ENCODE results near the gene SSC5D.

DNA sequence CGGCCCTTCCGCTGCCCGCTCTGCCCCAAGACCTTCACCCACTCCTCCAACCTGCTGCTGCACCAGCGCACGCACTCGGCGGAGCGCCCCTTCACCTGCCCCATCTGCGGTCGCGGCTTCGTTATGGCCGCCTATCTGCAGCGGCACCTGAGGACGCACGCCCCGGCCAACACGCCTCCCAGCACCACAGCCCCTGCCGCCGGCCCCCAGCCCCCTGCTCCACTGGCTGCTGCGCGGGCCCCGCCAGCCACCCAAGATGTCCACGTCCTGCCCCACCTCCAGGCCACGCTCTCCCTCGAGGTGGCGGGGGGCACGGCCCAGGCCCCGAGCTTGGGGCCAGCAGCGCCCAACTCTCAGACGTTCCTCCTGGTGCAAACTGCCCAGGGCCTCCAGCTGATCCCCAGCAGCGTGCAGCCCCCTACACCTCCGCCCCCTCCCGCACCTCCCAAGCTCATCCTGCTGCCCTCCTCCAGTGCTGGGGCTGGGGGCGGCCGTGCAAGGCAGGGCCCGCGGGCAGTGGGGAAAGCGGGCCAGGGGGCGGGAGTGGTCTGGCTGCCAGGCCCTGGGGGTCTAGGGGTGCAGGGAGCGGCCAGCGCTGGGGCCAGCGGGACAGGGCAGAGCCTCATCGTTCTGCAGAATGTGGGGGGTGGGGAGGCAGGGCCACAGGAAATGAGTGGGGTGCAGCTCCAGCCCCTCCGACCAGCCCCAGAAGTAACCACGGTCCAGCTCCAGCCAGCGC lies 5.1 kb upstream of the SSC5D start:
- TF ChIP-seq POLR2A (IDR thresholded peaks at IDR 0.05): no peak
- no peak for TF ChIP-seq CTCF (IDR thresholded peaks at IDR 0.05)

Measured in thyroid gland (tissue), 4 donors.